ENCODE measurements around the gene PARD3B. TPM values are rescaled to one million over a fixed set of nuclear protein-coding genes. Genes with fewer than 3 reads are reported as not detected.

The PARD3B gene
- total RNA-seq, 1 experiment from 2014 or later = 6.4 TPM

DNA sequence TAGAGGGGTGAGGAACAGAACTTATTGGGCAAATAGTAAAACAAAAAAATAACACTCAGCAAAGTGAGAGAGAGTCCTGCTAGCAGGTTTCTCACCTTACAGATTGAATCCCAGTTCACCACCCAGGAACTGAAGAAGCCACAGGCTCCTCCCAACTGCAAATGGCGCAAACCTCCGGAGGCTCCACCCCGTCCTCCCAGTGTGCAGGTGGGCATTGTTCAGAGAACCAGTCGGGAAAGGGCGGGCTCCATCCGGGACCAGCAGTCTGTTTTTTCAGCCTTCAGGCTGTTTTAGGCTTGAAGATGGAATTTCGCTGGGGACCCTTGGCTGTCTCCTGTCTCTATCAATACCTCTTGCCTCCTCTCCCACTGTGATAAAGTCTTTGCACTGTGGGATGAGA is 317.5 kb downstream of the PARD3B start:
- H3K9me3 ChIP-seq (ENCODE audit: control insufficient read depth, low read depth, low read length) = no peaks in the 10 kb centered on the region
- H3K27me3 ChIP-seq (ENCODE audit: insufficient read depth, low read length) = no peaks in the 10 kb centered on the region
- H2BK12ac ChIP-seq (ENCODE audit: insufficient read length, low read depth, low read length) = no peak overlapping the region
- Mint-ChIP-seq H3K4me3 (no peak overlapping the region), H3K9me3 (peaks cover 0 to 2% of the 10 kb centered on the region in 2 experiments; a peak in 1 of 5 replicates), H3K36me3 (ENCODE audit: insufficient read depth in 1 of 3, low read depth in 3 of 3) (peaks cover 2 to 7% (median 4%) of the 10 kb centered on the region in 3 experiments; a peak in 4 of 7 replicates), H3K27me3 (ENCODE audit: low read depth) (no peaks in the 10 kb centered on the region), H3K27ac (no peak overlapping the region), H3K4me1 (peaks cover 22 to 25% of the 10 kb centered on the region in 2 experiments)
- no peak overlapping the region for H3K4me2 ChIP-seq (ENCODE audit: insufficient read depth, insufficient read length, low read length)
- H2BK20ac ChIP-seq (ENCODE audit: low read depth, low read length, poor library complexity, severe bottlenecking) = no peak overlapping the region
- H3K79me1 ChIP-seq (ENCODE audit: insufficient read depth, low read depth, low read length, poor library complexity, severe bottlenecking) = no peaks in the 10 kb centered on the region
- H3K18ac ChIP-seq (ENCODE audit: insufficient read length, low read depth, low read length) = no peak overlapping the region
- TF ChIP-seq, protein P1, sequence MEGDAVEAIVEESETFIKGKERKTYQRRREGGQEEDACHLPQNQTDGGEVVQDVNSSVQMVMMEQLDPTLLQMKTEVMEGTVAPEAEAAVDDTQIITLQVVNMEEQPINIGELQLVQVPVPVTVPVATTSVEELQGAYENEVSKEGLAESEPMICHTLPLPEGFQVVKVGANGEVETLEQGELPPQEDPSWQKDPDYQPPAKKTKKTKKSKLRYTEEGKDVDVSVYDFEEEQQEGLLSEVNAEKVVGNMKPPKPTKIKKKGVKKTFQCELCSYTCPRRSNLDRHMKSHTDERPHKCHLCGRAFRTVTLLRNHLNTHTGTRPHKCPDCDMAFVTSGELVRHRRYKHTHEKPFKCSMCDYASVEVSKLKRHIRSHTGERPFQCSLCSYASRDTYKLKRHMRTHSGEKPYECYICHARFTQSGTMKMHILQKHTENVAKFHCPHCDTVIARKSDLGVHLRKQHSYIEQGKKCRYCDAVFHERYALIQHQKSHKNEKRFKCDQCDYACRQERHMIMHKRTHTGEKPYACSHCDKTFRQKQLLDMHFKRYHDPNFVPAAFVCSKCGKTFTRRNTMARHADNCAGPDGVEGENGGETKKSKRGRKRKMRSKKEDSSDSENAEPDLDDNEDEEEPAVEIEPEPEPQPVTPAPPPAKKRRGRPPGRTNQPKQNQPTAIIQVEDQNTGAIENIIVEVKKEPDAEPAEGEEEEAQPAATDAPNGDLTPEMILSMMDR (conservative IDR thresholded peaks at IDR 0.05) = no peak
- no CpG with 5 or more reads among the region's 7 CpGs for WGBS (ENCODE audit: extremely low coverage, insufficient read length, low lambda C conversion rate)
- DNase-seq = no peak
- no peak overlapping the region for H3T11ph ChIP-seq (ENCODE audit: low read length)
- H4K5ac ChIP-seq (ENCODE audit: insufficient read length, low read depth, low read length) = no peak overlapping the region
- H3K23me2 ChIP-seq (ENCODE audit: insufficient read length, low read depth, low read length, poor library complexity, severe bottlenecking) = no peaks in the 10 kb centered on the region
- H4K91ac ChIP-seq (ENCODE audit: insufficient read length, low read depth, low read length) = no peak overlapping the region
- no peak overlapping the region for H2AK5ac ChIP-seq (ENCODE audit: insufficient read length, low read length)
- H3K23ac ChIP-seq (ENCODE audit: insufficient read length, low read depth, low read length) = no peak overlapping the region
- no peak overlapping the region for H3K4ac ChIP-seq (ENCODE audit: low read depth, low read length)
- no peak overlapping the region for H2BK15ac ChIP-seq (ENCODE audit: low read depth, low read length)
- no peak overlapping the region for H4K8ac ChIP-seq (replicated peaks; ENCODE audit: insufficient read length, low read depth, low read length)
- H4K20me1 ChIP-seq (ENCODE audit: control insufficient read depth, insufficient read depth, insufficient read length) = no peaks in the 10 kb centered on the region
- H2BK120ac ChIP-seq (ENCODE audit: low read depth, low read length, poor library complexity, severe bottlenecking) = no peak overlapping the region
- H3K27ac ChIP-seq (ENCODE audit: insufficient read length, low read depth, low read length) = no peak overlapping the region
- no peak overlapping the region for H2AFZ ChIP-seq (ENCODE audit: low read length)
- no peak overlapping the region for H3K14ac ChIP-seq (ENCODE audit: insufficient read depth, low read length)
- H3K56ac ChIP-seq (ENCODE audit: insufficient read length, low read depth, low read length) = no peak overlapping the region
- no peak overlapping the region for H3K9ac ChIP-seq (ENCODE audit: extremely low read depth, insufficient read length, low read length)
- H3K4me1 ChIP-seq (ENCODE audit: insufficient read depth, low read length) = peaks cover 5% of the 10 kb centered on the region; the same call in 1 of the 2 replicates
- H3K79me2 ChIP-seq (ENCODE audit: insufficient read depth, low read length) = no peaks in the 10 kb centered on the region
- no peak overlapping the region for H2BK5ac ChIP-seq (ENCODE audit: insufficient read length, low read length)

Data from H9 (cell line).